Measurements from ENCODE around the gene TCF4.

DNA sequence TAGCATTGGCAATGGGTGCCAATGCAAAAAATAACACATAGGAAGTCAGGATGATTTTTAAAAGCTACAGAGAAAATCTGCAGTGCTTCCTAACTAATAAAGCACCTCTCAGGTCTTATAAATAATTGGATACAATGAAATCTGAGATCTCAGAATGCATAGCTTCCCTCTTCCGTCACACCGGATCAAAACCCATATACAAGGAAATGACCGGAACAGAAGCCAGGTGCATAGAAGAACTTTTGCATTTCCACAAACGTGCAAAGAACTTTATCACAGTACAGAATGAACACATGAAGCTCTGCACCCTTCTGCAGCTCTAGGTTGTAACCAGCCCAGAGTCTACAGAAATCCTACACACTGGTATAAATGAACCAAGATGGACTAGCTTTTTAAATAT lies 145.4 kb downstream of the TCF4 start:
- TF ChIP-seq POLR2AphosphoS5 (IDR thresholded peaks at IDR 0.05; ENCODE audit: borderline replicate concordance, low read depth, low read length) (no peak), EZH2 (IDR thresholded peaks at IDR 0.05) (no peak), FOXP2 (optimal IDR thresholded peaks at IDR 0.05; ENCODE audit: control extremely low read depth, extremely low read length, insufficient read depth) (no peak)
